SK-N-SH (cell line): ENCODE results near the gene HS6ST1. TPM values are rescaled to one million over a fixed set of nuclear protein-coding genes. Genes with fewer than 3 reads are reported as not detected.
A peak's percentile ranks its signal among the peaks of the same experiment; 100 is the strongest.

Experiments used
- CTCF ChIA-PET: fragments of 300-600, 350-600 bp; formaldehyde crosslinking; extraction: SDS; loops from one replicate; lab custom pipeline; 2021; lab: Yijun Ruan, JAX
- POLR2A ChIA-PET: fragments of 350-600 bp; sonication (Branson Sonifier 250); formaldehyde crosslinking; extraction: SDS; loops from one replicate; lab custom pipeline; 2020; ENCODE audit warnings: antibody characterized with exemption, inconsistent platforms; lab: Yijun Ruan, JAX
- DNase-seq: peaks from one replicate; pipeline ENCODE4 v3.0.0; 2012
- H2AFZ ChIP-seq: fragments of 200-600 bp; sonication (generic); 2 replicates; pipeline ENCODE4 v1.8.1; 2016; ENCODE audit warnings: antibody characterized with exemption, mild to moderate bottlenecking, low read depth
- H3F3A ChIP-seq: fragments of 200-600 bp; sonication (generic); replicated peaks from 2 replicates; pipeline ENCODE3; 2016; ENCODE audit warnings: antibody characterized with exemption, mild to moderate bottlenecking; ENCODE audit not compliant: insufficient read depth
- H3K27ac ChIP-seq, 2 experiments: fragments of 200-500 bp in 1 of 2; fragments of 200-600 bp in 1 of 2; sonication (Bioruptor generic) in 1 of 2; sonication (generic), shearing (Covaris generic) in 1 of 2; 2 replicates each; pipeline versions ENCODE4 v1.5.1 to v1.6.1; 2014 to 2016; ENCODE audit warnings: low read depth in 2 of 2, inconsistent platforms in 1 of 2, low read length in 1 of 2, mild to moderate bottlenecking in 1 of 2, mixed read lengths in 1 of 2
- H3K27me3 ChIP-seq: fragments of 200-600 bp; sonication (generic), shearing (Covaris generic); 2 replicates; pipeline ENCODE4 v1.6.1; 2016; ENCODE audit warnings: mixed run types; ENCODE audit not compliant: insufficient read depth
- H3K36me3 ChIP-seq, 2 experiments: fragments of 200-500 bp in 1 of 2; fragments of 200-600 bp in 1 of 2; sonication (Bioruptor generic) in 1 of 2; sonication (generic) in 1 of 2; replicated peaks in 1 of 2; 2 replicates each; pipeline versions ENCODE3 to v1.5.1; 2014 to 2016; ENCODE audit warnings: low read length in 1 of 2, mild to moderate bottlenecking in 1 of 2; ENCODE audit not compliant: insufficient read depth in 2 of 2, control insufficient read depth in 1 of 2
- H3K4me1 ChIP-seq, 2 experiments: fragments of 200-500 bp in 1 of 2; fragments of 200-600 bp in 1 of 2; sonication (Bioruptor generic) in 1 of 2; sonication (generic), shearing (Covaris generic) in 1 of 2; 2 replicates each; pipeline versions ENCODE4 v1.5.1 to v1.6.1; 2014 to 2016; ENCODE audit warnings: low read depth in 1 of 2, low read length in 1 of 2, mixed run types in 1 of 2; ENCODE audit not compliant: insufficient read depth in 2 of 2, control insufficient read depth in 1 of 2
- H3K4me2 ChIP-seq: fragments of 200-600 bp; sonication (generic), shearing (Covaris generic); 2 replicates; pipeline ENCODE4 v1.6.1; 2017; ENCODE audit warnings: mixed run types
- H3K4me3 ChIP-seq, 2 experiments: fragments of 200-500 bp in 1 of 2; fragments of 200-600 bp in 1 of 2; sonication (Bioruptor generic) in 1 of 2; sonication (generic), shearing (Covaris generic) in 1 of 2; 2 replicates each; pipeline versions ENCODE4 v1.5.1 to v1.8.1; 2014 to 2016; ENCODE audit warnings: low read depth in 2 of 2, inconsistent platforms in 1 of 2, low read length in 1 of 2, mild to moderate bottlenecking in 1 of 2, mixed read lengths in 1 of 2, moderate library complexity in 1 of 2
- H3K79me2 ChIP-seq: fragments of 200-600 bp; sonication (generic); 2 replicates; pipeline ENCODE4 v1.8.1; 2017; ENCODE audit warnings: mild to moderate bottlenecking; ENCODE audit not compliant: insufficient read depth
- H3K9ac ChIP-seq: fragments of 200-600 bp; sonication (generic); 2 replicates; pipeline ENCODE4 v1.6.1; 2017; ENCODE audit warnings: mixed run types
- H3K9me2 ChIP-seq: fragments of 200-600 bp; sonication (generic); 2 replicates; pipeline ENCODE4 v1.6.1; 2017; ENCODE audit warnings: mixed run types
- H3K9me3 ChIP-seq: fragments of 200-600 bp; sonication (generic); 2 replicates; pipeline ENCODE4 v1.6.1; 2017; ENCODE audit warnings: mixed run types, mild to moderate bottlenecking, moderate library complexity
- H4K20me1 ChIP-seq: fragments of 200-600 bp; sonication (generic); 2 replicates; pipeline ENCODE4 v1.6.1; 2017; ENCODE audit warnings: mild to moderate bottlenecking, mixed run types; ENCODE audit not compliant: insufficient read depth
- ELF1 ChIP-seq: IDR thresholded peaks from 2 replicates; pipeline ENCODE4 v1.4.0; 2012
- EP300 ChIP-seq, 2 experiments: IDR thresholded peaks; 2 replicates each; pipeline versions ENCODE4 v1.4.0 to v1.6.1; 2012; ENCODE audit warnings: borderline replicate concordance in 1 of 2, low read depth in 1 of 2, low read length in 1 of 2
- EZH2phosphoT487 ChIP-seq: fragments of 200-600 bp; sonication (generic); IDR thresholded peaks from 2 replicates; pipeline ENCODE4 v1.6.1; 2017; ENCODE audit warnings: low read depth, mixed run types, mild to moderate bottlenecking, antibody characterized with exemption, moderate library complexity, borderline replicate concordance
- GATA2 ChIP-seq: sonication (generic); formaldehyde crosslinking; IDR thresholded peaks from 2 replicates; pipeline ENCODE4 v1.5.0; 2020; ENCODE audit warnings: mild to moderate bottlenecking, missing genetic modification reagents
- IRF3 ChIP-seq: fragments of 150-350 bp; IDR thresholded peaks from 2 replicates; pipeline ENCODE4 v1.6.1; 2016; ENCODE audit warnings: mild to moderate bottlenecking, low read depth, low read length
- RAD21 ChIP-seq: IDR thresholded peaks from 2 replicates; pipeline ENCODE4 v1.6.1; 2012; ENCODE audit warnings: mild to moderate bottlenecking, low read length
- RXRA ChIP-seq: IDR thresholded peaks from 2 replicates; pipeline ENCODE4 v1.4.0; 2012; ENCODE audit warnings: low read depth, mild to moderate bottlenecking, borderline replicate concordance
- TAF1 ChIP-seq: IDR thresholded peaks from 2 replicates; pipeline ENCODE4 v1.6.1; 2012; ENCODE audit warnings: low read depth, mild to moderate bottlenecking, low read length, moderate library complexity, borderline replicate concordance
- TEAD4 ChIP-seq: IDR thresholded peaks from 2 replicates; pipeline ENCODE4 v1.4.0; 2012; ENCODE audit warnings: mild to moderate bottlenecking, borderline replicate concordance; ENCODE audit not compliant: insufficient read depth
- WGBS: methylation state at CpG from one replicate; pipeline ENCODE4 v1.1.6; 2017; ENCODE audit warnings: low lambda C conversion rate; 5-methylcytosine and 5-hydroxymethylcytosine counted together
- polyA plus RNA-seq, 3 experiments: library from polyadenylated mRNA; depleted of rRNA; stranded (reverse); fragments of >200 nt; gene quantifications; 2 replicates each; pipeline ENCODE4 v1.2.3, GENCODE V29; 2012
- TF ChIP-seq, protein P1 (sequence below): fragments of 150-350 bp; IDR thresholded peaks from 2 replicates; pipeline ENCODE4 v1.6.1; 2017; ENCODE audit warnings: antibody characterized with exemption, low read length, low read depth, borderline replicate concordance

HS6ST1 gene
- polyA plus RNA-seq, 1 of the 3 experiments (the other 2 are of a cell fraction) = 5.9 TPM

GRCh38 chr2:128314348-128315121 lies 4.1 kb downstream of the HS6ST1 start:
- H2AFZ ChIP-seq = no peak overlapping the region
- no peaks in the 10 kb centered on the region for H3F3A ChIP-seq
- no peaks in the 10 kb centered on the region for H3K9me3 ChIP-seq
- peaks cover 0 to 80% of the 10 kb centered on the region in 2 experiments; a peak in 1 of 4 replicates for H3K4me1 ChIP-seq
- H3K27ac ChIP-seq = no peak overlapping the region
- H3K9me2 ChIP-seq = no peaks in the 10 kb centered on the region
- peak; percentile 10 for DNase-seq
- no peak overlapping the region for H3K4me3 ChIP-seq
- no peak overlapping the region for H3K4me2 ChIP-seq
- 95% methylated on average over 11 of the region's 20 CpGs for WGBS
- H4K20me1 ChIP-seq = peaks cover 56% of the 10 kb centered on the region
- peaks cover 0 to 2% of the 10 kb centered on the region in 2 experiments for H3K36me3 ChIP-seq
- no peak for TF ChIP-seq TEAD4
- no peak for TF ChIP-seq EZH2phosphoT487
- TF ChIP-seq IRF3 = no peak
- TF ChIP-seq TAF1 = no peak
- TF ChIP-seq EP300 (IDR thresholded peaks at IDR 0.05; ENCODE audit: borderline replicate concordance in 1 of 2, low read depth in 1 of 2, low read length in 1 of 2) = no peak
- no peak for TF ChIP-seq RXRA
- TF ChIP-seq RAD21 = no peak
- no peak for TF ChIP-seq ELF1
- TF ChIP-seq, protein P1, sequence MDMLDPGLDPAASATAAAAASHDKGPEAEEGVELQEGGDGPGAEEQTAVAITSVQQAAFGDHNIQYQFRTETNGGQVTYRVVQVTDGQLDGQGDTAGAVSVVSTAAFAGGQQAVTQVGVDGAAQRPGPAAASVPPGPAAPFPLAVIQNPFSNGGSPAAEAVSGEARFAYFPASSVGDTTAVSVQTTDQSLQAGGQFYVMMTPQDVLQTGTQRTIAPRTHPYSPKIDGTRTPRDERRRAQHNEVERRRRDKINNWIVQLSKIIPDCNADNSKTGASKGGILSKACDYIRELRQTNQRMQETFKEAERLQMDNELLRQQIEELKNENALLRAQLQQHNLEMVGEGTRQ = no peak
- POLR2A ChIA-PET = no interaction called here
- peaks cover 6% of the 10 kb centered on the region; the same call in 1 of the 2 replicates for H3K79me2 ChIP-seq
- CTCF ChIA-PET = interaction anchor here (0.6 to 2.2 kb wide), 4 partner anchors 8 to 919 kb away, joined by 3 to 6 read pairs (median 4); no protein-coding TSS in a partner anchor
- H3K27me3 ChIP-seq = no peaks in the 10 kb centered on the region
- H3K9ac ChIP-seq = no peak overlapping the region

- no peaks in the 10 kb centered on the region for H3K27me3 ChIP-seq
- peaks cover 6% of the 10 kb centered on the region; the same call in 1 of the 2 replicates for H3K79me2 ChIP-seq
- POLR2A ChIA-PET = no interaction called here
- no peak overlapping the region for H3K9ac ChIP-seq
- no peak overlapping the region for H3K4me3 ChIP-seq
- H3K36me3 ChIP-seq = peaks cover 0 to 2% of the 10 kb centered on the region in 2 experiments
- DNase-seq = no peak
- CTCF ChIA-PET = interaction anchor here (1.0 to 2.2 kb wide), 4 partner anchors 8 to 82 kb away, joined by 3 to 6 read pairs (median 6); no protein-coding TSS in a partner anchor
- no peak overlapping the region for H3K4me2 ChIP-seq
- 95% methylated on average over 4 of the region's 4 CpGs for WGBS
- peaks cover 56% of the 10 kb centered on the region for H4K20me1 ChIP-seq
- no peaks in the 10 kb centered on the region for H3K9me2 ChIP-seq
- H3K27ac ChIP-seq = no peak overlapping the region
- H2AFZ ChIP-seq = no peak overlapping the region
- no peaks in the 10 kb centered on the region for H3F3A ChIP-seq
- H3K4me1 ChIP-seq = peaks cover 0 to 82% of the 10 kb centered on the region in 2 experiments; a peak in 1 of 4 replicates
- no peaks in the 10 kb centered on the region for H3K9me3 ChIP-seq
- TF ChIP-seq GATA2 (CRISPR knock-in tag) = no peak
Observed at GRCh38 chr2:128313931-128314347, 4.7 kb downstream of the HS6ST1 start.
